ENCODE data around the gene AMD1.

- TF ChIP-seq CTCF (IDR thresholded peaks at IDR 0.05) = no peak
- TF ChIP-seq PBX3 (IDR thresholded peaks at IDR 0.05) = no peak
- TF ChIP-seq NPAS2 (CRISPR knock-in tag; IDR thresholded peaks at IDR 0.05; ENCODE audit: borderline replicate concordance) = no peak
- TF ChIP-seq REST (IDR thresholded peaks at IDR 0.05) = no peak
- TF ChIP-seq MAFK (IDR thresholded peaks at IDR 0.05; ENCODE audit: partially characterized antibody) = no peak
- no peak for TF ChIP-seq HDAC2 (IDR thresholded peaks at IDR 0.05)
- TF ChIP-seq BHLHE40 (IDR thresholded peaks at IDR 0.05; ENCODE audit: low read depth, low read length) = no peak
- no peak for TF ChIP-seq JUN (IDR thresholded peaks at IDR 0.05)
- TF ChIP-seq POLR2A (IDR thresholded peaks at IDR 0.05; ENCODE audit: low read length) = no peak
- TF ChIP-seq EP300 (IDR thresholded peaks at IDR 0.05) = no peak
- no peak for TF ChIP-seq CEBPB (IDR thresholded peaks at IDR 0.05)
- no peak for TF ChIP-seq POLR2AphosphoS2 (conservative IDR thresholded peaks at IDR 0.05; ENCODE audit: low read length)
Observed at GRCh38 chr6:110876806-110877564, 2.4 kb downstream of the AMD1 start.

All from A549 (cell line).